Osteoblast (primary cell): Measurements from ENCODE around the gene TLCD1. TPM values are rescaled to one million over a fixed set of nuclear protein-coding genes. Genes with fewer than 3 reads are reported as not detected.

Experiments
- DNase-seq: peaks from one replicate; pipeline ENCODE4 v3.0.0; 2011; ENCODE audit warnings: low spot score, mixed read lengths; ENCODE audit not compliant: insufficient read length; ENCODE audit errors: missing footprints
- H2AFZ ChIP-seq: 2 replicates; pipeline ENCODE4 v1.6.0; 2011; ENCODE audit warnings: mild to moderate bottlenecking, low read length
- H3K27ac ChIP-seq: 2 replicates; pipeline ENCODE4 v1.5.1; 2011; ENCODE audit warnings: mild to moderate bottlenecking, low read depth, low read length, moderate library complexity
- H3K27me3 ChIP-seq: 2 replicates; pipeline ENCODE4 v1.6.0; 2012; ENCODE audit warnings: mild to moderate bottlenecking, control low read depth, inconsistent platforms, low read length, moderate library complexity; ENCODE audit not compliant: insufficient read depth
- H3K36me3 ChIP-seq: 2 replicates; pipeline ENCODE4 v1.5.1; 2011; ENCODE audit warnings: mild to moderate bottlenecking, low read length, control low read depth, moderate library complexity; ENCODE audit not compliant: insufficient read depth
- H3K4me1 ChIP-seq: 2 replicates; pipeline ENCODE4 v1.5.1; 2011; ENCODE audit warnings: mild to moderate bottlenecking, low read length, control low read depth, moderate library complexity; ENCODE audit not compliant: insufficient read depth
- H3K4me2 ChIP-seq: 2 replicates; pipeline ENCODE4 v1.6.0; 2011; ENCODE audit warnings: mild to moderate bottlenecking, low read length; ENCODE audit not compliant: insufficient read depth
- H3K4me3 ChIP-seq: fragments of 200-600 bp; sonication (generic); 3 replicates; pipeline ENCODE4 v1.5.1; 2012; ENCODE audit warnings: mild to moderate bottlenecking, low read length, inconsistent platforms; ENCODE audit not compliant: insufficient read depth
- H3K79me2 ChIP-seq: 2 replicates; pipeline ENCODE4 v1.6.0; 2012; ENCODE audit warnings: mild to moderate bottlenecking, low read length, control low read depth, inconsistent platforms; ENCODE audit not compliant: insufficient read depth
- H3K9me3 ChIP-seq: 2 replicates; pipeline ENCODE4 v1.5.1; 2011; ENCODE audit warnings: low read depth, low read length, control low read depth
- H4K20me1 ChIP-seq: 2 replicates; pipeline ENCODE4 v1.6.0; 2012; ENCODE audit warnings: mild to moderate bottlenecking, low read length, control low read depth; ENCODE audit not compliant: insufficient read depth
- CTCF ChIP-seq: IDR thresholded peaks from 2 replicates; pipeline ENCODE4 v1.5.1; 2011; ENCODE audit warnings: mild to moderate bottlenecking, low read depth, low read length, moderate library complexity; ENCODE audit errors: extremely low read depth
- total RNA-seq: library from RNA; depleted of rRNA; stranded (reverse); fragments of >200 nt; gene quantifications from 2 replicates; pipeline ENCODE4 v1.2.3, GENCODE V29; 2012

Gene TLCD1
- total RNA-seq, 1 donor = 4.0 TPM

DNA sequence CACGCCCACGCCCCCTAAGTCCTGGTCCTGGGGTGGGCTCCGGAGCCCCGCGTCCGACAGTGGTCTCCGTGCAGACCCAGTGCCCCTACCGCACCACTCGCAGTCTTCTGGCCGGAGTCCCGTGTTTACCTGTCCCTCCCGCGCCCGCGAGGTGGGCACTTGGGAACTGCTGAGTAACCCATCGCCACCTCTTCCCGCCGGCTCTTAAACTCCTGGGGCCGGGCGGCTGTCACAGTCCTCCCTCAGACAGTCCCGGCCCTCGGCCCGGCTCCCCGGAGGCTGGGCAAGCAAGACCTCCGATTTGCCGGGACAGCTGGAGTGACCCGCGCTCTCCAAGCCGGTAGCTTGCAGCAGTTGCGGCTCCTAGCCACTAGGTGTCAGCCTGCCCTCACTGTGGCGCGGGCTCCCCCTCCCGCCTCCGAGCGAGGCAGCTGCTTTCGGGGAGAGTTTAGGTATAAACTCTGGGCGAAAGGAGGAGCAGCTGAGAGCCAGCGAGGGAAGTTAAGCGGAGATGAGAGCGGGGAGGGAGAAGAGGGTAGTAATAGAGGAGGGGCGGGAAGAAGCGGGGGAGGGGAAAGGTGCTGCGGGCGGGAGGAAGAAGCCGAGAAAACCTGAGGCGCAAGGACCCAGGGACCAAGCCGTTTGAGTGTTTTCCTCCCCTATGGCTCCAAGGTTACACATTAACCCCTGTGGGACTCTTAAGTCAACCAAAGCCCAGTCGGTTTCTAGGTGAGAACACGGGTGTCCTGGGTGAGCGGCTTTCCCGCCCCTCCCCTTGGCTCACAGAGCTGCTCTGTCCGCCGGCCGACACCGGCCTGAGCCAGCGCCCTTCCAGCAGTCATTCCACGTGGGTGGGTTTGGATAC lies 826 bp upstream of the TLCD1 start:
- H3K79me2 ChIP-seq = peaks cover 14% of the 10 kb centered on the region
- no peaks in the 10 kb centered on the region for H3K27me3 ChIP-seq
- peak overlapping the region; percentile 79 for H3K4me3 ChIP-seq
- TF ChIP-seq CTCF = peak; percentile 97
- H3K4me1 ChIP-seq = peaks cover 33% of the 10 kb centered on the region
- peak overlapping the region; percentile 100 for H3K4me2 ChIP-seq
- H3K9me3 ChIP-seq = no peaks in the 10 kb centered on the region
- H2AFZ ChIP-seq = peak overlapping the region; percentile 89
- H3K36me3 ChIP-seq = peaks cover 32% of the 10 kb centered on the region
- peak; percentile 98 for DNase-seq
- peaks cover 25% of the 10 kb centered on the region for H4K20me1 ChIP-seq
- H3K27ac ChIP-seq = peak overlapping the region; percentile 51

DNA sequence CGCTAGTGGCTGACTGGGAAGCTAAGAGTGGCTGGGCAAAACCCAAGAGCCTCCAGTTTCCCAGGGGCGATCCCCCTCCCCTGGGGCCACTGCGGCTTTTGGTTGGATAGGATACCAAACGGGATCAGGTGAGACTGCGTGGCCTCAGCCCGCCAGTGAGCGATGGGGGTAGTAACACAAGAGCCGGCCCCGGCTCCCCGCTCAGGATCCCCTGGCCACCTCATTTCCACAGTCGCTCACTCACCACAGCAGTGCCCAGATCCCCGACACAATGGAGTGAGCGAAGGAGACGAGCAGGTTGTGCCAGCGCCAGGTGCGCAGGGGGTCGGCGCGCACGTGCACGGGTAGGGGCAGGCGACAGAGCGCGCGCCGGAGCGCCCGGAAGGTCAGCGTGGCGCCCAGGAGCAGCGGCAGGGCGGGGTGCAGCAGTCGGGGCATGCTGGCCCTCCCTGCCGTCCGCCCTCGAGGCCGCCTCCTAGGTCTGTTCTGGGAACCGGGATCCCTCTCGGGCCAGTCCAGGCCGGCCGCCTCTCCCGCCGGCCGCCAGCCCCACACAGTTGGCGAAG lies 290 bp downstream of the TLCD1 start:
- TF ChIP-seq CTCF = no peak
- Histone ChIP-seq H3K4me3 (peak overlapping the region; percentile 78), H3K4me1 (peaks cover 43% of the 10 kb centered on the region), H3K9me3 (no peaks in the 10 kb centered on the region), H3K79me2 (peaks cover 25% of the 10 kb centered on the region), H2AFZ (no peak overlapping the region), H4K20me1 (peaks cover 35% of the 10 kb centered on the region), H3K36me3 (peaks cover 43% of the 10 kb centered on the region), H3K27me3 (no peaks in the 10 kb centered on the region), H3K27ac (peak overlapping the region; percentile 14), H3K4me2 (peak overlapping the region; percentile 60)
- peak; percentile 97 for DNase-seq

DNA sequence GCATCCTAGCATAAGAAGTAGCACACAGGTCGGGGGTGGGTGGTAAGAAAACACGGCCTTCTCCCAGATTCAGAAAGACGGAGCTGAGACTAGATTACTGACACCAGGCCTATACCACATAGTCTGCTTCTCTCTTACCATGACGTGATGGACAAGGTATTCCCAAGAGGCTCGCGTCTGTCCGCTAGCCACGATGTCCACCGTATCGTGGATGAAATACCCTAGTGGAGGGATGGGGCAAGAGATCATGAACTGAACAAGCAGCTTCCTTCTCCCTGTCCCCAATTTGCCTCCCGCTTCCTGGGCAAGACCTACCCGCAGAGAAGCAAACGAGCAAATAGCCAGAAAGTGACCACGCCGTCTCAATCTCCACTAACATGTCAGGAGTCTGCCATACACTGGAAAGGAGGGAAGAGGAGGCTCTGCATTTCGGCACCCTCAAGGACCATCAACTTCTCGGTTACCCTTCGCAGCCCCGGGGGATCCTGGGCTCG lies 820 bp downstream of the TLCD1 start:
- peak overlapping the region; percentile 14 for H3K27ac ChIP-seq

More for the DNA sequence above, 820 bp downstream of the TLCD1 start:
- Histone ChIP-seq H3K9me3 (no peaks in the 10 kb centered on the region), H3K79me2 (peaks cover 31% of the 10 kb centered on the region), H3K4me3 (peak overlapping the region; percentile 78), H4K20me1 (peaks cover 39% of the 10 kb centered on the region), H3K4me1 (peaks cover 44% of the 10 kb centered on the region), H3K36me3 (peaks cover 44% of the 10 kb centered on the region), H2AFZ (no peak overlapping the region), H3K27me3 (no peaks in the 10 kb centered on the region), H3K4me2 (peak overlapping the region; percentile 60)
- peak; percentile 92 for DNase-seq
- TF ChIP-seq CTCF = peak; percentile 21
